HepG2 (cell line): Measurements from ENCODE around the gene RPP25L. TPM values are rescaled to one million over a fixed set of nuclear protein-coding genes. Genes with fewer than 3 reads are reported as not detected.

Experiments
- ATAC-seq: fragments of 200-7000 bp; cut with Tn5 transposase; 3 replicates; pipeline ENCODE4 v1.9.1; 2020; ENCODE audit warnings: mild to moderate bottlenecking, moderate library complexity
- BruUV-seq: library from RNA; stranded (reverse); fragments of 400-500 nt; replicated peaks from 2 replicates; lab custom pipeline; 2021; lab: Mats Ljungman, UMichigan
- CTCF ChIA-PET: fragments of 300-600 bp; formaldehyde crosslinking; extraction: SDS; loops from one replicate; lab custom pipeline; 2021; ENCODE audit warnings: low total read pairs, inconsistent platforms, low intra/inter-chr PET ratio; lab: Yijun Ruan, JAX
- POLR2A ChIA-PET: fragments of 350-600 bp; sonication (Branson Sonifier 250); formaldehyde crosslinking; loops from one replicate; lab custom pipeline; 2020; ENCODE audit warnings: antibody characterized with exemption, inconsistent platforms; lab: Yijun Ruan, JAX
- DNase-seq: peaks from one replicate; pipeline ENCODE4 v3.0.0-alpha.2; 2015; ENCODE audit warnings: low spot score
- FAIRE-seq: peaks from 3 replicates; lab custom pipeline; 2011; peaks lifted over from hg19 to GRCh38; lab: Jason Lieb, UNC
- H2AFZ ChIP-seq: one replicate; pipeline ENCODE4 v1.6.1; 2011; ENCODE audit warnings: low read length, inconsistent platforms
- H3K27ac ChIP-seq: fragments of 300-600 bp; 3 replicates; pipeline ENCODE4 v1.8.0; 2011; ENCODE audit warnings: mixed run types, mild to moderate bottlenecking, mixed read lengths, low read length, inconsistent platforms; ENCODE audit not compliant: insufficient read depth; ENCODE audit errors: extremely low read length
- H3K27me3 ChIP-seq, 2 experiments: fragments of 200-600 bp in 1 of 2; 2 replicates in 1 of 2; 3 replicates in 1 of 2; pipeline versions ENCODE4 v1.6.0 to v1.8.0; 2011; ENCODE audit warnings: low read length in 2 of 2, mild to moderate bottlenecking in 2 of 2, moderate library complexity in 2 of 2, inconsistent platforms in 1 of 2; ENCODE audit not compliant: insufficient read depth in 2 of 2, control insufficient read depth in 1 of 2
- H3K36me3 ChIP-seq, 2 experiments: fragments of 200-600 bp in 1 of 2; replicated peaks in 1 of 2; 2 replicates in 1 of 2; 3 replicates in 1 of 2; pipeline versions ENCODE4 v1.5.1 to v1.8.0; 2011; ENCODE audit warnings: low read length in 2 of 2, inconsistent platforms in 1 of 2; ENCODE audit not compliant: insufficient read depth in 2 of 2, control insufficient read depth in 1 of 2
- H3K4me1 ChIP-seq: 2 replicates; pipeline ENCODE4 v1.5.1; 2012; ENCODE audit warnings: low read length, inconsistent platforms; ENCODE audit not compliant: insufficient read depth
- H3K4me2 ChIP-seq: 2 replicates; pipeline ENCODE4 v1.6.0; 2011; ENCODE audit warnings: low read depth, low read length, inconsistent platforms
- H3K4me3 ChIP-seq, 3 experiments: fragments of 200-600 bp in 1 of 3; sonication (generic), shearing (Covaris generic) in 1 of 3; replicated peaks in 1 of 3; 2 replicates each; pipeline ENCODE4 v1.5.1; 2011 to 2016; ENCODE audit warnings: low read length in 3 of 3, inconsistent platforms in 2 of 3, low read depth in 2 of 3, mild to moderate bottlenecking in 2 of 3, control low read depth in 1 of 3, mixed read lengths in 1 of 3; ENCODE audit not compliant: insufficient read depth in 1 of 3
- H3K79me2 ChIP-seq: one replicate; pipeline ENCODE4 v1.6.1; 2011; ENCODE audit warnings: low read length, inconsistent platforms; ENCODE audit not compliant: insufficient read depth
- H3K9ac ChIP-seq: 2 replicates; pipeline ENCODE4 v1.6.0; 2011; ENCODE audit warnings: mild to moderate bottlenecking, low read depth, low read length, inconsistent platforms; ENCODE audit not compliant: insufficient read depth
- H3K9me3 ChIP-seq: 2 replicates; pipeline ENCODE4 v1.5.1; 2012; ENCODE audit warnings: mild to moderate bottlenecking, low read length
- H4K20me1 ChIP-seq: 2 replicates; pipeline ENCODE4 v1.6.0; 2011; ENCODE audit warnings: inconsistent platforms, mild to moderate bottlenecking, low read length, moderate library complexity; ENCODE audit not compliant: insufficient read depth
- ATRX ChIP-seq: sonication (generic); formaldehyde crosslinking; IDR thresholded peaks from 2 replicates; pipeline ENCODE4 v1.4.0; 2020; ENCODE audit warnings: missing genetic modification reagents, borderline replicate concordance
- BCL6 ChIP-seq: IDR thresholded peaks from 2 replicates; pipeline ENCODE4 v1.6.1; 2016; ENCODE audit warnings: missing genetic modification reagents, missing compliant biosample characterization
- ETV5 ChIP-seq: IDR thresholded peaks from 2 replicates; pipeline ENCODE4 v1.6.1; 2018; ENCODE audit warnings: missing biosample characterization, missing genetic modification reagents, inconsistent platforms, borderline replicate concordance
- GMEB1 ChIP-seq: sonication (generic); formaldehyde crosslinking; IDR thresholded peaks from 2 replicates; pipeline ENCODE4 v1.5.1; 2020; ENCODE audit warnings: missing genetic modification reagents, mild to moderate bottlenecking, borderline replicate concordance
- HIC2 ChIP-seq: sonication (generic); formaldehyde crosslinking; IDR thresholded peaks from 2 replicates; pipeline ENCODE4 v1.9.0; 2022; ENCODE audit warnings: low read depth, missing genetic modification reagents
- MTF1 ChIP-seq: sonication (generic); formaldehyde crosslinking; IDR thresholded peaks from 2 replicates; pipeline ENCODE4 v1.5.0; 2020; ENCODE audit warnings: missing genetic modification reagents
- PRPF4 ChIP-seq: fragments of 200-400 bp; formaldehyde crosslinking; IDR thresholded peaks from 2 replicates; pipeline ENCODE4 v1.6.1; 2016; ENCODE audit warnings: low read length, low read depth; ENCODE audit not compliant: poor library complexity, severe bottlenecking
- SIN3B ChIP-seq: fragments of 150-350 bp; IDR thresholded peaks from 2 replicates; pipeline ENCODE4 v1.6.1; 2014; ENCODE audit warnings: low read length
- SKIL ChIP-seq: sonication (generic); formaldehyde crosslinking; IDR thresholded peaks from 2 replicates; pipeline ENCODE4 v1.8.0; 2022; ENCODE audit warnings: missing genetic modification reagents, mild to moderate bottlenecking, moderate library complexity, borderline replicate concordance
- YY1 ChIP-seq: IDR thresholded peaks from 2 replicates; pipeline ENCODE4 v1.6.1; 2011; ENCODE audit warnings: low read length, low read depth, moderate library complexity, mild to moderate bottlenecking; ENCODE audit not compliant: insufficient read depth, insufficient replicate concordance
- ZFP36L2 ChIP-seq: sonication (generic); formaldehyde crosslinking; IDR thresholded peaks from 2 replicates; pipeline ENCODE4 v1.4.0; 2020; ENCODE audit warnings: missing genetic modification reagents
- ZNF121 ChIP-seq: sonication (generic); formaldehyde crosslinking; IDR thresholded peaks from 2 replicates; pipeline ENCODE4 v1.5.0; 2020; ENCODE audit warnings: mild to moderate bottlenecking, missing genetic modification reagents
- ZNF335 ChIP-seq: sonication (generic); formaldehyde crosslinking; IDR thresholded peaks from 2 replicates; pipeline ENCODE4 v1.4.0; 2020; ENCODE audit warnings: missing genetic modification reagents
- ZNF546 ChIP-seq: sonication (generic); formaldehyde crosslinking; conservative IDR thresholded peaks from 2 replicates; pipeline ENCODE4 v1.8.1; 2023; ENCODE audit warnings: mild to moderate bottlenecking, missing genetic modification reagents
- ZNF704 ChIP-seq: sonication (generic); formaldehyde crosslinking; IDR thresholded peaks from 2 replicates; pipeline ENCODE4 v1.8.1; 2023; ENCODE audit warnings: mild to moderate bottlenecking, inconsistent platforms, moderate library complexity, missing genetic modification reagents, borderline replicate concordance
- ZNF777 ChIP-seq: sonication (generic); formaldehyde crosslinking; IDR thresholded peaks from 2 replicates; pipeline ENCODE4 v1.4.0; 2020; ENCODE audit warnings: missing genetic modification reagents
- WGBS: methylation state at CpG from one replicate; pipeline ENCODE4 v1.1.6; 2017; ENCODE audit warnings: low lambda C conversion rate; 5-methylcytosine and 5-hydroxymethylcytosine counted together
- in situ Hi-C: cut with HindIII; loops from 2 replicates; pipeline ENCODE4 v1.10.0; 2017; ENCODE audit warnings: low pct_unique_long_range_greater_than_20kb; ENCODE audit not compliant: extremely low pct_ligation_motif_present
- intact Hi-C: fragments of 100-400 bp; cut with micrococcal nuclease; formaldehyde crosslinking; loops from one replicate; pipeline ENCODE4 v1.10.0; 2022; ENCODE audit not compliant: unreplicated experiment
- polyA plus RNA-seq, 8 experiments: library from polyadenylated mRNA; depleted of rRNA in 3 of 8; stranded (reverse) in 7 of 8; unstranded in 1 of 8; fragments of >200 nt; fragmentation: Illumina TruSeq in 4 of 8; extraction: Trizol in 4 of 8; gene quantifications; 2 replicates each; pipeline versions ENCODE4 v1.2.1 to v1.2.3, GENCODE V29; 2011 to 2016; ENCODE audit warnings: low read depth in 4 of 8, missing spikeins in 1 of 8, mixed read lengths in 1 of 8; ENCODE audit not compliant: insufficient read depth in 1 of 8
- total RNA-seq, 5 experiments: library from RNA; depleted of rRNA; stranded (reverse); fragments of >200 nt; fragmentation: Illumina TruSeq; extraction: Trizol; gene quantifications; 2 replicates each; pipeline ENCODE4 v1.2.3, GENCODE V29; 2016; ENCODE audit warnings: low read depth in 1 of 5

RPP25L gene
- total and polyA plus RNA-seq, 2 of the 13 experiments (the other 11 are each of a cell fraction or from before 2014, with no cell fraction given) = 24.5 to 27.3 TPM

GRCh38 chr9:34615132-34615531 is 3.2 kb upstream of the RPP25L start:
- no peak for ATAC-seq
- H3K9me3 ChIP-seq = no peaks in the 10 kb centered on the region
- intact Hi-C loops = no loop called here
- no peak for DNase-seq
- CTCF ChIA-PET = interaction anchor here (3.5 kb wide), 1 partner anchor 18 kb away, joined by 54 read pairs; no protein-coding TSS in a partner anchor
- no peak overlapping the region for H3K4me3 ChIP-seq
- H3K9ac ChIP-seq = no peak overlapping the region
- no peak overlapping the region for H2AFZ ChIP-seq
- H3K27ac ChIP-seq = no peak overlapping the region
- no peaks in the 10 kb centered on the region; a peak in 1 of 5 replicates for H3K27me3 ChIP-seq
- H3K4me2 ChIP-seq = no peak overlapping the region
- no TSS peak for BruUV-seq
- H3K36me3 ChIP-seq = peaks cover 2 to 4% of the 10 kb centered on the region in 2 experiments; a peak in 2 of 5 replicates
- H4K20me1 ChIP-seq = no peaks in the 10 kb centered on the region; the same call in 1 of the 2 replicates
- POLR2A ChIA-PET = interaction anchor here (1.7 kb wide), 1 partner anchor 22 kb away, joined by 3 read pairs; the partner anchor contains the start of gene SIGMAR1
- in situ Hi-C loops = no loop called here
- H3K79me2 ChIP-seq = peaks cover 6% of the 10 kb centered on the region
- WGBS = 94% methylated on average over 2 of the region's 2 CpGs
- H3K4me1 ChIP-seq = peaks cover 36% of the 10 kb centered on the region
- FAIRE-seq = no peak
- TF ChIP-seq ZNF335 (CRISPR knock-in tag) = no peak
- TF ChIP-seq MTF1 = no peak
- TF ChIP-seq PRPF4 = no peak
- TF ChIP-seq ZNF546 (CRISPR knock-in tag) = no peak
- TF ChIP-seq ETV5 (CRISPR knock-in tag) = no peak
- TF ChIP-seq HIC2 (CRISPR knock-in tag) = no peak
- TF ChIP-seq ATRX (CRISPR knock-in tag) = no peak
- TF ChIP-seq GMEB1 (CRISPR knock-in tag) = no peak
- TF ChIP-seq SIN3B = no peak
- no peak for TF ChIP-seq BCL6 (CRISPR knock-in tag)
- TF ChIP-seq SKIL (CRISPR knock-in tag) = no peak
- no peak for TF ChIP-seq ZNF777
- TF ChIP-seq YY1 = no peak
- TF ChIP-seq ZFP36L2 = no peak
- TF ChIP-seq ZNF704 (CRISPR knock-in tag) = no peak
- no peak for TF ChIP-seq ZNF121 (CRISPR knock-in tag)
